K562 (cell line): ENCODE data around the gene HOXA4.

Experiments used
- ARID2 ChIP-seq: fragments of 450-650 bp; IDR thresholded peaks from 2 replicates; pipeline ENCODE4 v1.6.1; 2017; ENCODE audit warnings: antibody characterized with exemption, mild to moderate bottlenecking
- CTCF ChIP-seq, 3 experiments: IDR thresholded peaks in 2 of 3; conservative IDR thresholded peaks in 1 of 3; 2 replicates each; pipeline ENCODE4 v1.5.1; 2011 to 2012; ENCODE audit warnings: low read length in 3 of 3, mild to moderate bottlenecking in 3 of 3, control low read depth in 2 of 3, improper control_type of control experiment in 1 of 3, inconsistent platforms in 1 of 3, low read depth in 1 of 3, mixed read lengths in 1 of 3, moderate library complexity in 1 of 3; ENCODE audit not compliant: insufficient read depth in 2 of 3
- GATAD2B ChIP-seq: fragments of 450-650 bp; IDR thresholded peaks from 2 replicates; pipeline ENCODE4 v1.6.1; 2017; ENCODE audit warnings: mild to moderate bottlenecking, borderline replicate concordance
- GTF2E2 ChIP-seq: fragments of 200-800 bp; sonication (Bioruptor generic); IDR thresholded peaks from 2 replicates; pipeline ENCODE4 v1.6.1; 2016; ENCODE audit warnings: missing genetic modification characterization, missing compliant biosample characterization
- MYC ChIP-seq, 2 experiments: fragments of 250-450 bp in 1 of 2; sonication (Bioruptor Pico) in 1 of 2; IDR thresholded peaks; 2 replicates each; pipeline versions ENCODE4 v1.5.1 to v1.6.1; 2012 to 2021; ENCODE audit warnings: low read depth in 2 of 2, borderline replicate concordance in 1 of 2, improper control_type of control experiment in 1 of 2, low read length in 1 of 2, mild to moderate bottlenecking in 1 of 2, moderate library complexity in 1 of 2
- NCOR1 ChIP-seq: fragments of 450-650 bp; IDR thresholded peaks from 2 replicates; pipeline ENCODE4 v1.6.1; 2016; ENCODE audit warnings: mild to moderate bottlenecking, moderate library complexity
- POLR2A ChIP-seq: fragments of 450-650 bp; conservative IDR thresholded peaks from 2 replicates; pipeline ENCODE4 v1.6.1; 2016
- POLR2AphosphoS5 ChIP-seq: IDR thresholded peaks from 2 replicates; pipeline ENCODE4 v1.6.1; 2011; ENCODE audit warnings: mild to moderate bottlenecking, low read depth, low read length, moderate library complexity; ENCODE audit not compliant: control insufficient read depth, insufficient read depth
- PTRF ChIP-seq: fragments of 450-650 bp; IDR thresholded peaks from 2 replicates; pipeline ENCODE4 v1.6.1; 2016; ENCODE audit warnings: mild to moderate bottlenecking, missing genetic modification characterization, missing compliant biosample characterization
- TAL1 ChIP-seq: fragments of 450-650 bp; IDR thresholded peaks from 2 replicates; pipeline ENCODE4 v1.6.1; 2016; ENCODE audit warnings: mild to moderate bottlenecking
- ZC3H4 ChIP-seq: sonication (generic); formaldehyde crosslinking; IDR thresholded peaks from 2 replicates; pipeline ENCODE4 v1.9.0; 2021; ENCODE audit warnings: missing genetic modification reagents, borderline replicate concordance
- ZNF431 ChIP-seq: sonication (generic); formaldehyde crosslinking; IDR thresholded peaks from 2 replicates; pipeline ENCODE4 v1.8.0; 2022; ENCODE audit warnings: mild to moderate bottlenecking, missing genetic modification reagents
- ZNF436 ChIP-seq: fragments of 250-450, 450-650 bp; sonication (Bioruptor Pico); formaldehyde crosslinking; IDR thresholded peaks from 2 replicates; pipeline ENCODE4 v1.7.0; 2020; ENCODE audit warnings: mild to moderate bottlenecking
- ZNF561 ChIP-seq: fragments of 450-650 bp; formaldehyde crosslinking; conservative IDR thresholded peaks from 2 replicates; pipeline ENCODE4 v1.4.0; 2020; ENCODE audit warnings: mild to moderate bottlenecking, moderate library complexity

GRCh38 chr7:27112361-27112760 lies 18.2 kb downstream of the HOXA4 start:
- TF ChIP-seq CTCF (IDR thresholded peaks at IDR 0.05 in 2 of 3, conservative IDR thresholded peaks at IDR 0.05 in 1 of 3; ENCODE audit: insufficient read depth in 2 of 3, low read depth in 1 of 3, low read length in 3 of 3) (no peak), MYC (IDR thresholded peaks at IDR 0.05; ENCODE audit: low read depth, low read length) (no peak), MYC (CRISPR knock-in tag; IDR thresholded peaks at IDR 0.05; ENCODE audit: borderline replicate concordance, low read depth) (no peak), TAL1 (no peak), POLR2AphosphoS5 (no peak), PTRF (tag) (no peak), ZNF431 (CRISPR knock-in tag) (no peak), ZNF436 (CRISPR knock-in tag) (no peak), NCOR1 (no peak), GATAD2B (no peak), POLR2A (no peak), ARID2 (no peak), GTF2E2 (no peak), ZNF561 (CRISPR knock-in tag) (no peak), ZC3H4 (no peak)
